Kidney glomerular epithelial cell (primary cell): ENCODE measurements around the gene NEK7.
A peak's percentile ranks its signal among the peaks of the same experiment; 100 is the strongest.

Source experiments
- DNase-seq: peaks from one replicate; lab custom pipeline; 2025; lab: John Stamatoyannopoulos, UW

The NEK7 gene

GRCh38 chr1:198255784-198256183 lies 99.0 kb downstream of the NEK7 start:
- no peak for DNase-seq

GRCh38 chr1:198258491-198258890 lies 101.7 kb downstream of the NEK7 start:
- DNase-seq, result peak; percentile 85

GRCh38 chr1:198259333-198260074 lies 102.7 kb downstream of the NEK7 start:
- no peak for DNase-seq

GRCh38 chr1:198261886-198262285 lies 105.1 kb downstream of the NEK7 start:
- peak; percentile 70 for DNase-seq

- DNase-seq, result no peak
These were observed 106.4 kb downstream of the NEK7 start for GRCh38 chr1:198263186-198263585.

GRCh38 chr1:198264282-198264681 lies 107.5 kb downstream of the NEK7 start:
- DNase-seq, result no peak

GRCh38 chr1:198265073-198265661 lies 108.4 kb downstream of the NEK7 start:
- DNase-seq, result no peak

GRCh38 chr1:198267056-198267455 lies 110.3 kb downstream of the NEK7 start:
- no peak for DNase-seq

GRCh38 chr1:198267921-198268320 lies 111.1 kb downstream of the NEK7 start:
- peak; percentile 50 for DNase-seq

GRCh38 chr1:198268784-198269645 lies 112.2 kb downstream of the NEK7 start:
- DNase-seq, result peak; percentile 53

GRCh38 chr1:198269646-198269940 lies 112.8 kb downstream of the NEK7 start:
- no peak for DNase-seq

- DNase-seq, result no peak
These were observed 113.6 kb downstream of the NEK7 start for GRCh38 chr1:198270273-198270828.

- no peak for DNase-seq
These were observed 114.7 kb downstream of the NEK7 start for GRCh38 chr1:198271467-198271866.

- no peak for DNase-seq
These were observed 115.7 kb downstream of the NEK7 start for GRCh38 chr1:198272492-198272891.

- no peak for DNase-seq
These were observed 117.0 kb downstream of the NEK7 start for GRCh38 chr1:198273748-198274295.

GRCh38 chr1:198275597-198275996 lies 118.8 kb downstream of the NEK7 start:
- DNase-seq, result no peak

GRCh38 chr1:198276241-198276640 lies 119.4 kb downstream of the NEK7 start:
- no peak for DNase-seq

GRCh38 chr1:198278943-198279342 lies 122.1 kb downstream of the NEK7 start:
- no peak for DNase-seq

GRCh38 chr1:198280080-198280479 lies 123.3 kb downstream of the NEK7 start:
- DNase-seq, result no peak

- no peak for DNase-seq
These were observed 125.1 kb downstream of the NEK7 start for GRCh38 chr1:198281911-198282310.

GRCh38 chr1:198283222-198283621 lies 126.4 kb downstream of the NEK7 start:
- no peak for DNase-seq

GRCh38 chr1:198287916-198288315 lies 131.1 kb downstream of the NEK7 start:
- DNase-seq, result no peak
